Stomach smooth muscle (tissue), 2 donors: ENCODE data around the gene ADARB2.

Experiments used
- H3K27ac ChIP-seq: one replicate; pipeline ENCODE4 v1.7.0; 2013; ENCODE audit warnings: mild to moderate bottlenecking, low read length, inconsistent platforms
- H3K27me3 ChIP-seq, 2 donors: one replicate each; pipeline ENCODE4 v1.7.0; 2013; ENCODE audit warnings: low read length in 2 of 2; ENCODE audit not compliant: insufficient read depth in 2 of 2, control insufficient read depth in 1 of 2
- H3K36me3 ChIP-seq, 2 donors: one replicate each; pipeline ENCODE4 v1.7.0; 2013; ENCODE audit warnings: low read length in 2 of 2; ENCODE audit not compliant: control insufficient read depth in 2 of 2, insufficient read depth in 2 of 2
- H3K4me1 ChIP-seq: one replicate; pipeline ENCODE4 v1.7.0; 2013; ENCODE audit warnings: low read length; ENCODE audit not compliant: control insufficient read depth, insufficient read depth
- H3K4me3 ChIP-seq, 2 donors: one replicate each; pipeline ENCODE4 v1.7.0; 2013; ENCODE audit warnings: low read length in 2 of 2
- H3K9ac ChIP-seq, 2 donors: one replicate each; pipeline ENCODE4 v1.7.0; 2013; ENCODE audit warnings: low read length in 2 of 2, mild to moderate bottlenecking in 1 of 2
- H3K9me3 ChIP-seq, 2 donors: one replicate each; pipeline ENCODE4 v1.7.0; 2013; ENCODE audit warnings: low read length in 2 of 2; ENCODE audit not compliant: control insufficient read depth in 2 of 2
- donor health status: healthy.
- donor health status: Pancreatic carcinoma.

The ADARB2 gene

DNA sequence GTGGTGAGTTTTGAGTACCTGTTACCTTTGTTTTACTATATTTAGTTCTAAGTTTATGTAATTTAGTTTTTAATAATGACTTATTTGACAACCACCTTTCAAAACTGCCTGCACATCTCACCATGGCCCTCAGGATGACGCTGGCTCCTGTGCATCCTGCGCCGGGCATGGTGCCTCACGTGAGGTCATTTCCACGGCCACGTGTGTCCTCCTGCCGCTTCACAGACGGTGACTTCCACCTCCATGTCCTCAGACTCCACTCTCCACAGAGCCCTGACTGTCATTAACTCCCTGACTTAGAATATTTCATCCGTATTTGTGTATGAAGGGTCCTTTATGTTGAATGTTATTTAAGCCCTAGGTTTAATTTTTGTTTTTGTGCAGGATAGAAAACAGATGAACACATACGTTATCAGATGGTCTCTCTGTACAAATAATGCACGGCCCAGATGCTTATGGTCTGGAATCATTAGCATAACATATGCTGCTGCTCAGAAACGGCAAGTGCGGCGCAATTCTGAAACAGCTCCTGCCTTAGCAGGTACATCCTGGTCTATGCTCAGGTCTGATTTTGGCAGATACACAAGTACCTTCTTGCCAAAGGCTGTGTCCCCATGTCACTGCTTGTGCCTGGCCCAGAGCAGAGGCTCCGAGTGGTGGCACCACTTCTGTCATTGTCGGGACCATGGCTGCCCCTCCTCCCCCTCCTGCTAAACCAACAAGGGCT is 525.3 kb downstream of the ADARB2 start:
- Histone ChIP-seq H3K4me1 (no peaks in the 10 kb centered on the region), H3K9me3 (no peaks in the 10 kb centered on the region), H3K4me3 (no peak overlapping the region), H3K27ac (no peak overlapping the region), H3K36me3 (no peaks in the 10 kb centered on the region), H3K27me3 (peaks cover 0 to 5% of the 10 kb centered on the region in 2 donors), H3K9ac (no peak overlapping the region)

DNA sequence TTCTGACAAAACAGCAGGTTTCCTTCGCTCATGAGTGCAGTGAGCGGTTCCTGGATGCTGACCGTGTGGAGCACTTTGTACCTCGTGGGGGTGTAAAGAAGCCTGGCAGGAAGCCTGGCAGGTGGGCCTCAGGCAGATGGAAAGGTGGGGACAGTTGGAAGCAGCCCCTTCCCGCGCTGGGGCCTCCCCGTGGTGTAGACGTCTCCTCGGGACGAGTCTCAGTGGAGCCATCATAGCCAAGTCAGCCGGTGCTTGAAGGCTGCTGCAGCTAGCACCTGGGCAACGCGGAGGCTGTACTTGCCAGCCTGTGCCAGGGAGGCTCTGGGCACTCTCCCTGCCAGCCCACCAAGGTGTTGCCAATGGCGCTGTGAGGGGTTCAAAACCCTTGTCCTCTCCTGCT is 526.7 kb downstream of the ADARB2 start:
- H3K27ac ChIP-seq = no peak overlapping the region
- H3K9ac ChIP-seq = no peak overlapping the region
- no peaks in the 10 kb centered on the region for H3K36me3 ChIP-seq
- H3K9me3 ChIP-seq = no peaks in the 10 kb centered on the region
- peaks cover 0 to 4% of the 10 kb centered on the region in 2 donors for H3K27me3 ChIP-seq
- no peak overlapping the region for H3K4me3 ChIP-seq
- H3K4me1 ChIP-seq = no peaks in the 10 kb centered on the region

- H3K27ac ChIP-seq = no peak overlapping the region
- no peaks in the 10 kb centered on the region for H3K9me3 ChIP-seq
- H3K36me3 ChIP-seq = no peaks in the 10 kb centered on the region
- H3K4me3 ChIP-seq = no peak overlapping the region
- peaks cover 0 to 4% of the 10 kb centered on the region in 2 donors for H3K27me3 ChIP-seq
- H3K4me1 ChIP-seq = no peaks in the 10 kb centered on the region
- H3K9ac ChIP-seq = no peak overlapping the region
Observed at GRCh38 chr10:1209355-1209979, 527.9 kb downstream of the ADARB2 start.

DNA sequence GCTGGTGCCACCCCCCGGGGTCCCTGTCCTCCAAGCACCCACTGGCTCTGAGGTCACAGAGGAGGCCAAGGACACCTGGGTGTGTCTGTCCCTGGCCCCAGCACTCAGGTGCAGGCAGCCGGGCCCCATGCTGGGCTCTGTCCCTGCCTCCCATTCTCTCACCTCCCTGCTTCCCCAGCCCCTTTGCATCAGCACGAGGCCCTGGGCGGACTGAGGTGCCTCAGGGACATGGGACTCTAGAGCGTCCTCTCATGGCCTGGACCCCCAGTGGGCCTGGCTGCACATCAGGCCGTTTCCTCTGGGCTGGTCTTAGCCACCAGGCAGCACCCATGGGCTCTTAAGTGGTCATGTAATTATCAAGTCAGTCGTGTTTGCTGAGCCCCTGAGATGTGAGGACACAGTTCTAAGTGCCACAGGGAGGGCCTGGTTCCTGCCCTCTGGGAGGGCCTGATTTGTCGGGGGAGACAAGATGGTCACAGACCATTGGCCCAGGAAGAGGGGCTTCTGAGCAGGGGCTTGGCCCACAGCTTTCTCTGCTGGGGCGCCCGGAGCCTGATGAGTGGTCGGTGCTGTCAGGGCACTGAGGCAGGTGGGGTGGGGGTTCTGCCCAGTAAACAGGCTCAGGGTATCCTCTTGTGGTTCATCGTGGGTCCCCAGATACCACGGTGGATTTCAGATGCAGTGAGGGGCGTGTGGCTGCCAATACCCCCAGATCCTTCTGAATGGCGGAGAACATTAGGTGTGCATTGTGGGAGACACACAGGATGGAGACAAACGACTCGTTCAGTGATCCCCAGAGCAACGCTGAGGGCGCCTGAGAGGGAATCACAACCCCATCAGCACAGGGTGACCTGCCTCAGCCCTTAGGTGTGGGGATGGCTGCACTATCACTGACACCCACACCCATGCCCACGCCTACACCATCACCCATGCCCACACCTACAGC is 528.7 kb downstream of the ADARB2 start:
- Histone ChIP-seq H3K36me3 (no peaks in the 10 kb centered on the region), H3K9ac (no peak overlapping the region), H3K27ac (no peak overlapping the region), H3K4me1 (no peaks in the 10 kb centered on the region), H3K27me3 (peaks cover 0 to 4% of the 10 kb centered on the region in 2 donors), H3K4me3 (no peak overlapping the region), H3K9me3 (no peaks in the 10 kb centered on the region)

GRCh38 chr10:1206601-1207000 is 530.7 kb downstream of the ADARB2 start:
- Histone ChIP-seq H3K9me3 (no peaks in the 10 kb centered on the region), H3K27ac (no peak overlapping the region), H3K4me3 (no peak overlapping the region), H3K36me3 (no peaks in the 10 kb centered on the region), H3K4me1 (no peaks in the 10 kb centered on the region), H3K27me3 (peaks cover 0 to 4% of the 10 kb centered on the region in 2 donors), H3K9ac (no peak overlapping the region)

- Histone ChIP-seq H3K4me3 (no peak overlapping the region), H3K27ac (no peak overlapping the region), H3K9me3 (no peaks in the 10 kb centered on the region), H3K27me3 (peaks cover 0 to 2% of the 10 kb centered on the region in 2 donors), H3K9ac (no peak overlapping the region), H3K36me3 (no peaks in the 10 kb centered on the region), H3K4me1 (no peaks in the 10 kb centered on the region)
Observed at GRCh38 chr10:1206101-1206500, 531.2 kb downstream of the ADARB2 start.

DNA sequence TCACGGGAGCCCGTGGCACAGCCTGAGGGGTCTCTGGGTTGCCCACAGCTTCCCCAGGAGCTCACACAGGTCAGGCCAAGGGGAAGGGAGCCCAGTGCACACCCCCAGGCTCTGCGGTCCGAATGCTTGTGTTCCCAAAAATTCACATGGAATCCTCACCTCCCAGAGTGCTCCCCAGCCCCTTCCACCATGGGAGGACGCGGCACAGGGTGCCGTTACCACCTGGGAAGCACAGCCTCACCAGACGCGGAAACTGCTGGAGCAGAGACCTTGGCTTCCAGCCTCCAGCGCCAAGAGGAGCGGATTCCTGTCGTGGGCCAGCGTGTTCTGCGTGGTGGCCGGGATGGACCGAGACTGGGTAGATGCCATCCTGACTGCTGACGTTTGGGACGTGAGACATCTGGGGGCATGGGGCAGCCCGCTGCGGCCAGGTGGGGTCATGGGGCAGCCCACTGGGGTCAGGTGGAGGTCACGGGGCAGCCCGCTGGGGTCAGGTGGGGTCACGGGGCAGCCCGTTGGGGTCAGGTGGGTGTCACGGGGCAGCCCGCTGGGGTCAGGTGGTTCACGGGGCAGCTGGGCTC is 531.8 kb downstream of the ADARB2 start:
- no peak overlapping the region for H3K4me3 ChIP-seq
- no peaks in the 10 kb centered on the region for H3K36me3 ChIP-seq
- no peak overlapping the region for H3K27ac ChIP-seq
- no peaks in the 10 kb centered on the region for H3K4me1 ChIP-seq
- H3K9me3 ChIP-seq = no peaks in the 10 kb centered on the region
- peaks cover 0 to 2% of the 10 kb centered on the region in 2 donors for H3K27me3 ChIP-seq
- no peak overlapping the region for H3K9ac ChIP-seq

DNA sequence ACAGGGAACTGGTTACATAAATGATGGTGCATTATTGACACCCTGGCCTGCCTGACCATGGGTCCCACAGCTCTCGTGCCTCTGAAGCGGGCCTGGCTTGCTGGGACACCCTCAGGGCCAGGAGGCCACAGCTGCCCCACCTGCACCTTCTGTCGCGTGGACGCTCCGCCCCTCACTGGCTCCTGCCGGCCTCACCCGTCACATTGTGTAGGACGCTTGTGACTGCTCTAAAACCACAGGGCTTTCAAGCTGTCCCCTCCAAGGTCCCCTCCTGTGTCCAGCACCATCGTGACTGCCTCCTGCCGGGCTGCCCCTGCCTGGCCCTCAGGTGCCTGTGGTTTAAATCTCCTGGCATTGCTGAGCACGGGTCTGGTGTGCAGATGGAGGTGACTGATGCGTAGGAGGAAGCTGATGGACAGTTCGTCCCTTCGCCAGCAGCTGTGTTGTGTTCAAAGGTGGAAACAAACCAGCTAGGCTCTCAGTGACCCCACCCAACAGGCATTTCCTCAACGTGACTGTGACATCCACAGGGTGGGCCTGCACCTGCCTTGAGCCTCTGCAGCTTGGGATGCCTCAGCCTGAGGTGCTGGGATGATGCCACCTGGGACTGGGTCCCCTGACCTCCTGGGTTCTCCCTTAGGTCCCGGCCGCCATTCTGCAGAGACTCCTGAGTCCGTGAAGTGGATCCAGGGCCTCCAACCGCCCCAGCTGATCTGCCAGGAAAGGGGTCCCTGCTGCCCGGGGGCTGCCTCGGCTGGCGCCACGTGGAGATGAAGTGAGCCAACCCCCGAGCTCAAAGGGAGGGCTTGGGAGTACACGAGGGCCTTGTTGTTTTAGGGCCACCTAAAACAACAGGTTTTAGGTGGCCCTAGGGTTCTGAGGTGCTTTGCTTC is 532.6 kb downstream of the ADARB2 start:
- H3K27me3 ChIP-seq = peaks cover under 1 to 2% of the 10 kb centered on the region in 2 donors
- H3K27ac ChIP-seq = no peak overlapping the region
- no peaks in the 10 kb centered on the region for H3K9me3 ChIP-seq
- no peak overlapping the region for H3K9ac ChIP-seq
- no peaks in the 10 kb centered on the region for H3K36me3 ChIP-seq
- no peaks in the 10 kb centered on the region for H3K4me1 ChIP-seq
- no peak overlapping the region for H3K4me3 ChIP-seq

GRCh38 chr10:1203704-1204103 is 533.6 kb downstream of the ADARB2 start:
- H3K36me3 ChIP-seq = no peaks in the 10 kb centered on the region
- H3K27ac ChIP-seq = no peak overlapping the region
- no peaks in the 10 kb centered on the region for H3K4me1 ChIP-seq
- H3K4me3 ChIP-seq = no peak overlapping the region
- H3K9me3 ChIP-seq = no peaks in the 10 kb centered on the region
- peaks cover 0 to 7% of the 10 kb centered on the region in 2 donors for H3K27me3 ChIP-seq
- no peak overlapping the region for H3K9ac ChIP-seq

GRCh38 chr10:1203216-1203615 is 534.1 kb downstream of the ADARB2 start:
- peaks cover 0 to 7% of the 10 kb centered on the region in 2 donors for H3K27me3 ChIP-seq
- H3K9ac ChIP-seq = no peak overlapping the region
- no peaks in the 10 kb centered on the region for H3K36me3 ChIP-seq
- no peaks in the 10 kb centered on the region for H3K9me3 ChIP-seq
- H3K27ac ChIP-seq = no peak overlapping the region
- no peaks in the 10 kb centered on the region for H3K4me1 ChIP-seq
- H3K4me3 ChIP-seq = no peak overlapping the region
